Activated naive CD4-positive, alpha-beta T cell treated with anti-CD3 and anti-CD28 coated beads, Interleukin-2, amount 50 U/mL, for 72 hours (primary cell): ENCODE data around the gene CCDC183. TPM values are rescaled to one million over a fixed set of nuclear protein-coding genes. Genes with fewer than 3 reads are reported as not detected.
"Not testable (repeated sequence)": the region's sequence is repeated elsewhere in the genome, so short reads cannot be mapped to it uniquely, and the experiment has no call there.

Experiments
- ATAC-seq, 2 donors: fragments of 150-1000 bp; cut with Tn5 transposase; 2 replicates each; pipeline ENCODE4 v1.10.0; 2021; ENCODE audit warnings: mild to moderate bottlenecking in 2 of 2, moderate library complexity in 2 of 2
- DNase-seq, 2 donors: peaks; one replicate each; pipeline ENCODE4 v3.0.0; 2021 to 2022; ENCODE audit warnings: low spot score in 2 of 2
- H3K27ac Mint-ChIP-seq, 2 donors: one replicate each; pipeline ENCODE4 v1.8.0; 2022; ENCODE audit warnings: mild to moderate bottlenecking in 2 of 2, mixed read lengths in 2 of 2
- H3K36me3 Mint-ChIP-seq, 2 donors: one replicate each; pipeline ENCODE4 v1.8.0; 2022; ENCODE audit warnings: mixed read lengths in 2 of 2
- H3K9me3 Mint-ChIP-seq, 2 donors: one replicate each; pipeline ENCODE4 v1.8.0; 2022; ENCODE audit warnings: mixed read lengths in 2 of 2
- total RNA-seq, 2 donors: library from RNA; stranded (reverse); gene quantifications; one replicate each; pipeline ENCODE4 v1.2.3, GENCODE V29; 2022

CCDC183 gene
- total RNA-seq, 2 donors from 2014 or later = 0.18 to 1.3 TPM

- peaks cover 11 to 13% of the 10 kb centered on the region in 2 donors for H3K9me3 Mint-ChIP-seq
- ATAC-seq = no peak
- peaks cover 18 to 20% of the 10 kb centered on the region in 2 donors for H3K36me3 Mint-ChIP-seq
Observed at GRCh38 chr9:136757328-136757727, 38.8 kb upstream of the CCDC183 start.

GRCh38 chr9:136757751-136758140 lies 38.4 kb upstream of the CCDC183 start:
- DNase-seq (no peak), ATAC-seq (no peak)
- Mint-ChIP-seq H3K9me3 (peaks cover 6 to 8% of the 10 kb centered on the region in 2 donors), H3K27ac (no peak overlapping the region), H3K36me3 (peaks cover 14 to 16% of the 10 kb centered on the region in 2 donors)

More at GRCh38 chr9:136757328-136757727, 38.8 kb upstream of the CCDC183 start:
- no peak overlapping the region for H3K27ac Mint-ChIP-seq
- DNase-seq = no peak

- Mint-ChIP-seq H3K9me3 (peaks cover 5 to 8% of the 10 kb centered on the region in 2 donors), H3K27ac (no peak overlapping the region), H3K36me3 (peaks cover 11 to 13% of the 10 kb centered on the region in 2 donors)
- no peak for ATAC-seq
- DNase-seq = no peak
Observed at GRCh38 chr9:136759001-136759400, 37.1 kb upstream of the CCDC183 start.

- no peak overlapping the region for H3K27ac Mint-ChIP-seq
- ATAC-seq (no peak), DNase-seq (no peak)
- H3K9me3 Mint-ChIP-seq = peaks cover 5 to 8% of the 10 kb centered on the region in 2 donors
- H3K36me3 Mint-ChIP-seq = peaks cover 11 to 13% of the 10 kb centered on the region in 2 donors
Observed at GRCh38 chr9:136759436-136760325, 36.5 kb upstream of the CCDC183 start.

- DNase-seq = no peak
- H3K9me3 Mint-ChIP-seq = peaks cover 3 to 6% of the 10 kb centered on the region in 2 donors
- H3K27ac Mint-ChIP-seq = no peak overlapping the region
- peaks cover 10 to 11% of the 10 kb centered on the region in 2 donors for H3K36me3 Mint-ChIP-seq
- peak in 1 of 2 donors; percentile 4 for ATAC-seq
Observed at GRCh38 chr9:136760424-136760823, 35.7 kb upstream of the CCDC183 start.

- not testable (repeated sequence) for H3K27ac Mint-ChIP-seq, DNase-seq, H3K36me3 Mint-ChIP-seq, H3K9me3 Mint-ChIP-seq
- ATAC-seq = peak in 1 of 2 donors; percentile 36
Observed at GRCh38 chr9:136760834-136761544, 35.1 kb upstream of the CCDC183 start.

GRCh38 chr9:136761545-136761981 lies 34.6 kb upstream of the CCDC183 start:
- ATAC-seq (no peak), DNase-seq (no peak)
- no peaks in the 10 kb centered on the region for H3K9me3 Mint-ChIP-seq
- no peak overlapping the region for H3K27ac Mint-ChIP-seq
- no peaks in the 10 kb centered on the region for H3K36me3 Mint-ChIP-seq

GRCh38 chr9:136762221-136762691 lies 33.9 kb upstream of the CCDC183 start:
- no peak for ATAC-seq
- no peak for DNase-seq
- Mint-ChIP-seq H3K36me3 (no peaks in the 10 kb centered on the region), H3K27ac (no peak overlapping the region), H3K9me3 (no peaks in the 10 kb centered on the region)

- ATAC-seq (peak in 1 of 2 donors; percentile 60), DNase-seq (peak in 1 of 2 donors; percentile 54)
- Mint-ChIP-seq H3K27ac (no peak overlapping the region), H3K9me3 (no peaks in the 10 kb centered on the region), H3K36me3 (no peaks in the 10 kb centered on the region)
Observed at GRCh38 chr9:136762915-136763648, 33.1 kb upstream of the CCDC183 start.

- DNase-seq = no peak
- H3K9me3 Mint-ChIP-seq = no peaks in the 10 kb centered on the region
- no peak overlapping the region for H3K27ac Mint-ChIP-seq
- ATAC-seq = no peak
- H3K36me3 Mint-ChIP-seq = no peaks in the 10 kb centered on the region
Observed at GRCh38 chr9:136763649-136764035, 32.5 kb upstream of the CCDC183 start.

GRCh38 chr9:136764301-136764891 lies 31.7 kb upstream of the CCDC183 start, which contains the start of gene LCN15:
Gene LCN15, minus strand, starts transcription at chr9:136764518. Its CDS starts 30 bp downstream, at chr9:136764488.
- no peaks in the 10 kb centered on the region for H3K36me3 Mint-ChIP-seq
- DNase-seq = no peak
- no peaks in the 10 kb centered on the region for H3K9me3 Mint-ChIP-seq
- no peak within 1 kb of the TSS for H3K27ac Mint-ChIP-seq
- ATAC-seq = no peak

- Mint-ChIP-seq H3K9me3 (no peaks in the 10 kb centered on the region), H3K27ac (no peak overlapping the region), H3K36me3 (no peaks in the 10 kb centered on the region)
- ATAC-seq = no peak
- no peak for DNase-seq
Observed at GRCh38 chr9:136765041-136765440, 31.1 kb upstream of the CCDC183 start.

- not testable (repeated sequence) for ATAC-seq, H3K9me3 Mint-ChIP-seq, DNase-seq, H3K27ac Mint-ChIP-seq, H3K36me3 Mint-ChIP-seq
Observed at GRCh38 chr9:136765745-136766409, 30.3 kb upstream of the CCDC183 start.

GRCh38 chr9:136766410-136767120 lies 29.6 kb upstream of the CCDC183 start:
- peak overlapping the region in 1 of 2 donors; percentile 58 for H3K27ac Mint-ChIP-seq
- H3K36me3 Mint-ChIP-seq, H3K9me3 Mint-ChIP-seq: not testable (repeated sequence)
- DNase-seq (peak; percentile 54 to 76), ATAC-seq (peak; percentile 37 to 74)

- ATAC-seq (peak; percentile 69 to 87), DNase-seq (peak in 1 of 2 donors; percentile 68)
- no peak overlapping the region for H3K27ac Mint-ChIP-seq
- peaks cover 8 to 12% of the 10 kb centered on the region in 2 donors for H3K36me3 Mint-ChIP-seq
- H3K9me3 Mint-ChIP-seq = peaks cover 8 to 11% of the 10 kb centered on the region in 2 donors
Observed at GRCh38 chr9:136769710-136770191, 26.4 kb upstream of the CCDC183 start.
